Erythroblast (primary cell): ENCODE results near the gene CCDC137.

Experiments
- GATA1 ChIP-seq: IDR thresholded peaks from 2 replicates; pipeline ENCODE4 v1.6.1; 2011; ENCODE audit warnings: low read depth, mild to moderate bottlenecking, control low read depth, low read length, moderate library complexity
- POLR2A ChIP-seq: IDR thresholded peaks from 2 replicates; pipeline ENCODE4 v1.6.1; 2011; ENCODE audit warnings: mild to moderate bottlenecking, low read length

GRCh38 chr17:81662002-81662401, 4.5 kb upstream of the CCDC137 start:
- TF ChIP-seq GATA1 = no peak
- TF ChIP-seq POLR2A = no peak
